Motor neuron (in vitro differentiated cells): Measurements from ENCODE around the gene SMURF2. TPM values are rescaled to one million over a fixed set of nuclear protein-coding genes. Genes with fewer than 3 reads are reported as not detected.
"Not testable (repeated sequence)": the region's sequence is repeated elsewhere in the genome, so short reads cannot be mapped to it uniquely, and the experiment has no call there.

ENCODE experiments used
- ATAC-seq, 8 experiments: fragments of 200-7000 bp; cut with Tn5 transposase; replicated peaks in 6 of 8; 2 replicates each; pipeline ENCODE4 v1.8.0; 2021; ENCODE audit warnings: mild to moderate bottlenecking in 8 of 8, moderate library complexity in 8 of 8
- H3K27ac ChIP-seq, 2 donors: fragments of 250-450 bp; sonication (Bioruptor Pico); 2 replicates each; pipeline ENCODE4 v1.9.0; 2021; ENCODE audit warnings: antibody characterized with exemption in 2 of 2, mild to moderate bottlenecking in 2 of 2, moderate library complexity in 1 of 2
- H3K4me1 ChIP-seq, 2 donors: fragments of 250-450 bp; sonication (Bioruptor Pico); replicated peaks in 1 of 2; 2 replicates each; pipeline ENCODE4 v1.6.1; 2021; ENCODE audit warnings: antibody characterized with exemption in 2 of 2, mild to moderate bottlenecking in 2 of 2, moderate library complexity in 1 of 2
- H3K4me3 ChIP-seq, 5 donors: fragments of 250-450 bp; sonication (Bioruptor Pico); 2 replicates each; pipeline ENCODE4 v1.9.0; 2021; ENCODE audit warnings: antibody characterized with exemption in 5 of 5, mild to moderate bottlenecking in 5 of 5, moderate library complexity in 4 of 5
- WGBS, 10 experiments: fragments of 450-650 bp; shearing (Covaris generic); methylation state at CpG; one replicate each; pipeline ENCODE4 v1.0.0; 2022; 5-methylcytosine and 5-hydroxymethylcytosine counted together
- in situ Hi-C, 9 experiments: fragments of 400-800 bp; cut with MboI; loops; one replicate each; pipeline ENCODE4 v1.15.0; 2021; ENCODE audit warnings: low sequenced_read_pairs in 9 of 9, low pct_unique_long_range_greater_than_20kb in 2 of 9; ENCODE audit not compliant: unreplicated experiment in 9 of 9
- total RNA-seq, 8 experiments: library from RNA; unstranded; fragments of 300-600 nt; gene quantifications; 2 replicates each; pipeline versions ENCODE4 v1.2.3 to v1.2.4, GENCODE V29; 2022

The SMURF2 gene
- total RNA-seq, 8 experiments from 2014 or later = 15.5 to 35.6 (median 19.1) TPM

DNA sequence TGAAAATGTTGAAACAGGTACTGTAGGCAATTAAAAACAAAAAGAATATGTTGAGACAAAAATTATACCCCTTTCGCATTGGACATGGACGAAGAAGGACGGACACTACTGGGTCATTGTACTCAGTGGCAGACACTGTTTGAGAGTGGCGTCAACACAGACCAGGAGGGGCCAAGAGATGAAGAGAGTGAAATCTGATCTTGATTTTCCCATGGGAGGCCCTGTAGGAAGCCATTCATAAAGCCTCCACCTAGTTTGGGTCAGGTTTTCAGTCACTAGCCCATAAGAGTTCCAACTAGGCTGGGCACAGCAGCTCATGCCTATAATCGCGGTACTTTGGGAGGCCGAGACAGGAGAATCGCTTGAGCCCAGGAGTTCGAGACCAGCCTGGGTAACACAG, 23.6 kb upstream of the SMURF2 start:
- H3K4me1 ChIP-seq = no peaks in the 10 kb centered on the region
- in situ Hi-C loops = no loop called here
- no peak overlapping the region for H3K27ac ChIP-seq
- ATAC-seq = no peak
- 69 to 100% (median 92%) methylated on average over 1 to 9 of the region's 9 CpGs; no CpG with 5 or more reads in 2 of the 10 experiments for WGBS, 10 experiments
- H3K4me3 ChIP-seq = no peak overlapping the region

GRCh38 chr17:64683796-64684195, 21.7 kb upstream of the SMURF2 start:
- Histone ChIP-seq H3K4me1 (no peaks in the 10 kb centered on the region), H3K4me3 (no peak overlapping the region), H3K27ac (no peak overlapping the region)
- in situ Hi-C loops = no loop called here
- 33 to 100% (median 100%) methylated on average over 1 to 2 of the region's 2 CpGs; no CpG with 5 or more reads in 4 of the 10 experiments for WGBS, 10 experiments
- no peak for ATAC-seq

- no peaks in the 10 kb centered on the region for H3K4me1 ChIP-seq
- no peak for ATAC-seq
- 54 to 100% (median 90%) methylated on average over 2 to 12 of the region's 12 CpGs for WGBS, 10 experiments
- no peak overlapping the region for H3K4me3 ChIP-seq
- in situ Hi-C loops = no loop called here
- H3K27ac ChIP-seq = no peak overlapping the region
Measured at GRCh38 chr17:64682261-64683181, 20.4 kb upstream of the SMURF2 start.

DNA sequence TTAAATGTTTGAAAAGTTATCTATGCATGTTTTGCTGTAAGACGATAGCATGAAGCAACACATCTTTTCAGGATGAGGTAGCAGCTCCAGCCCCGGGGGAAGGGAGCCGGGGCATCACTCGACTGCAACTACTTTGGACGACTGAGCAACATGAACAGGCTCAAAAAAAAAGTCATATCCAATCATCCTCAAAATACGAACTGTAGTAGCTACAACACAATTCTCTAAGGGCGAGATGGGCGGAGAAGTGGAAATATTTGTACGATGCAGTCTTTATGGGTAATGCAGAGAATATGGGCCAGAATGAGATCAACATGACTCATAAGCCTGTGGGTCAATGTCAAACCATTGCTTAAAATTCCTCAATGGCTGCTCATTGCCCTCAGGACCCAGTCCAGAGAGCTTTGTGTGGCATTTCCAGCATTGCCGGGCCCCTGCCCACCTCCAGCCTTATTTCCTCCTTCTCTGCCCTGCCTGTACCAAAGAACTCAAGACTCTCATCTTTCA, 17.7 kb upstream of the SMURF2 start:
- Histone ChIP-seq H3K27ac (no peak overlapping the region), H3K4me3 (no peak overlapping the region), H3K4me1 (no peaks in the 10 kb centered on the region)
- in situ Hi-C loops = no loop called here
- 0 to 97% (median 76%) methylated on average over 1 to 9 of the region's 10 CpGs; no CpG with 5 or more reads in 1 of the 10 experiments for WGBS, 10 experiments
- peak in 3 of 8 experiments; percentile 91 to 98 (median 94) for ATAC-seq

DNA sequence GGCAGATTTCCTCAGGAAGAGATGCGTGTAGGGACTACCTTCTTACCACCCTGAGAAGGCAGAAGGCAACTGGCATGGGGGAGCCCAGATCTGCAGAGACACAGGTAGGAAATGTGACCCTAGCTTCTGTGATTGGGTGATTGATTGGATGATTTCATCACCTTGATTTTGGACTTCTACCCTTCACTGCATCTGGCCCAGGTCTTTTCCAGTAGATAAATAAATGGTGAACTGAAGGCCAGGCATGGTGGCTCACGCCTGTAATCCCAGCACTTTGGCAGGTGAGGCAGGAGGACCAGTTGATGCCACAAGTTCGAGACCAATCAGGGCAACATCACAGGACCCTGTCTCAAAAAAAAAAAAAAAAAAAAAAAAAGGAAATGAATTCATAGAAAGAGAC, 14.7 kb upstream of the SMURF2 start:
- H3K4me3 ChIP-seq = no peak overlapping the region
- H3K27ac ChIP-seq = no peak overlapping the region
- H3K4me1 ChIP-seq = no peaks in the 10 kb centered on the region
- in situ Hi-C loops = no loop called here
- 20 to 100% (median 67%) methylated on average over 2 to 3 of the region's 3 CpGs; no CpG with 5 or more reads in 3 of the 10 experiments for WGBS, 10 experiments
- no peak for ATAC-seq

- peak in 2 of 8 experiments; percentile 34 to 39 for ATAC-seq
- 40 to 100% (median 64%) methylated on average over 1 to 7 of the region's 10 CpGs; no CpG with 5 or more reads in 2 of the 10 experiments for WGBS, 10 experiments
- in situ Hi-C loops, H3K4me3 ChIP-seq, H3K4me1 ChIP-seq, H3K27ac ChIP-seq: not testable (repeated sequence)
Measured at GRCh38 chr17:64670843-64671590, 8.9 kb upstream of the SMURF2 start.

DNA sequence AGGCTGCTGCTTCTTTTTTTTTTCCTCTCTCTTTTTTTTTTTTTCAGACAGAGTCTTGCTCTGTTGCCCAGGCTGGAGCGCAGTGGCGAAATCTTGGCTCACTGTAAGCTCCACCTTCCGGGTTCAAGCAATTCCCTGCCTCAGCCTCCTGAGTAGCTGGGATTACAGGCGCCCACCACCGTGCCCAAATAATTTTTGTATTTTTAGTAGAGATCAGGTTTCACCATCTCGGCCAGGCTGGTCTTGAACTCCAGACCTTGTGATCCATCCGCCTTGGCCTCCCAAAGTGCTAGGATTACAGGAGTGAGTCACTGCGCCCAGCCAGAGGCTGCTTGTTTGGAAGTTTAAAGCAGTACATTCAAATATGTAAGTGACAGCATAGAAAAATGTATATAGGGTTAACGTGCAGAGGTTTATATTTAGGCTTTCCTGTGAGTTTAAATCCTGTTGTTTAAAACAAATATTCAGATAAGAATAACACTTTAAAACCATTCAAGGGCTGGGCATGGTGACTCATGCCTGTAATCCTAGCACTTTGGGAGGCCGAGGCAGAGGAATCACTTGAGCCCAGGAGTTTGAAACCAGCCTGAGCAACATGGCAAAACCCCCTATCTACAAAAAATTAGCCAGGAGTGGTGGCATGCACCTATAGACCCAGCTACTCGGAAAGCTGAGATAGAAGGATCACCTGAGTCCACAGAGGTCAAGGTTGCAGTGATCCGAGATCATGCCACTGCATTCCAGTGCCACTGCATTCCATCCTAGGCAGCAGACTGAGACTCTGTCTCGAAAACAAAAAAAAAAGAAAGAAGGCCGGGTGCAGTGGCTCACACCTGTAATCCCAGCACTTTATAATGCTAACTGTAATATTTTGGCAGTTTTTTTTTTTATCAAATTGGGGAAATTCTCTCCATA, 6.0 kb upstream of the SMURF2 start:
- H3K27ac ChIP-seq, in situ Hi-C loops, H3K4me1 ChIP-seq, H3K4me3 ChIP-seq: not testable (repeated sequence)
- WGBS, 10 experiments = 0 to 100% (median 71%) methylated on average over 1 to 13 of the region's 14 CpGs
- ATAC-seq = peak in 3 of 8 experiments; percentile 52 to 78 (median 77)

GRCh38 chr17:64664299-64664981, 2.3 kb upstream of the SMURF2 start:
- in situ Hi-C loops, ATAC-seq, H3K27ac ChIP-seq, H3K4me3 ChIP-seq: not testable (repeated sequence)
- peaks cover 0 to 10% of the 10 kb centered on the region in 2 donors for H3K4me1 ChIP-seq
- 0 to 97% (median 74%) methylated on average over 1 to 5 of the region's 6 CpGs; no CpG with 5 or more reads in 1 of the 10 experiments for WGBS, 10 experiments

GRCh38 chr17:64663836-64664235, 1.7 kb upstream of the SMURF2 start:
- H3K27ac ChIP-seq, H3K4me3 ChIP-seq, ATAC-seq, in situ Hi-C loops: not testable (repeated sequence)
- peaks cover 0 to 10% of the 10 kb centered on the region in 2 donors for H3K4me1 ChIP-seq
- WGBS, 10 experiments = 39 to 100% (median 81%) methylated on average over 1 to 9 of the region's 12 CpGs; no CpG with 5 or more reads in 1 of the 10 experiments

- H3K4me3 ChIP-seq = peak overlapping the region; percentile 65 to 93 (median 90)
- WGBS, 10 experiments = 26 to 92% (median 61%) methylated on average over 2 to 16 of the region's 18 CpGs; no CpG with 5 or more reads in 1 of the 10 experiments
- in situ Hi-C loops = no loop called here
- no peak overlapping the region for H3K27ac ChIP-seq
- ATAC-seq = no peak
- peaks cover 0 to 10% of the 10 kb centered on the region in 2 donors for H3K4me1 ChIP-seq
Measured at GRCh38 chr17:64662774-64663367, 764 bp upstream of the SMURF2 start.

DNA sequence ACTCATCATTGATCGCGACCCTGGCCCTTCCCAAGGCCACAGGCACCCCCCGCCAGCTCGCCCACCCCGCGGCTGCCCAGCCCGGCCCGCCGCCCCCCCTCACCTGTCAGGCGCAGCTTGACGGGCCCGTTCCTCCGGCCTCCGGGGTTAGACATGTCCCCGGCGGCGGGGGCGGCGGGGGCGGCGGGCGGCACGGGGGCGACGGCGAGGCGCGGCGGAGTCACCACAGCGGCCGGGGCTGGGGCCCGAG, 456 bp downstream of the SMURF2 start:
- WGBS, 10 experiments = no CpG with 5 or more reads among the region's 32 CpGs
- H3K4me3 ChIP-seq = peak overlapping the region; percentile 65 to 93 (median 90)
- peak overlapping the region; percentile 88 to 90 for H3K27ac ChIP-seq
- H3K4me1 ChIP-seq = peaks cover 0 to 10% of the 10 kb centered on the region in 2 donors
- no peak for ATAC-seq
- in situ Hi-C loops = no loop called here
